NCI-H146 treated with DMSO at 0.1 percent for 48 hours (cell line): Measurements from ENCODE around the gene MIEN1.
"Not testable (repeated sequence)": the region's sequence is repeated elsewhere in the genome, so short reads cannot be mapped to it uniquely, and the experiment has no call there.

Experiments
- DNase-seq: peaks from one replicate; lab custom pipeline; 2025; ENCODE audit not compliant: unreplicated experiment; lab: John Stamatoyannopoulos, UW

Gene MIEN1

GRCh38 chr17:39701012-39701783 is 29.1 kb downstream of the MIEN1 start:
- no peak for DNase-seq

GRCh38 chr17:39700148-39700987 is 30.0 kb downstream of the MIEN1 start:
- no peak for DNase-seq

GRCh38 chr17:39699818-39700147 is 30.5 kb downstream of the MIEN1 start, which contains the start of gene ERBB2:
ERBB2 (plus strand) TSS chr17:39700064; CDS start chr17:39700239, 175 bp downstream.
- DNase-seq = no peak

- DNase-seq = not testable (repeated sequence)
Observed at GRCh38 chr17:39699157-39699817, 31.0 kb downstream of the MIEN1 start.

GRCh38 chr17:39697961-39698360 is 32.4 kb downstream of the MIEN1 start:
- no peak for DNase-seq

GRCh38 chr17:39696731-39697130 is 33.6 kb downstream of the MIEN1 start:
- no peak for DNase-seq

GRCh38 chr17:39695089-39695474 is 35.2 kb downstream of the MIEN1 start:
- DNase-seq = no peak

GRCh38 chr17:39694593-39694992 is 35.7 kb downstream of the MIEN1 start:
- no peak for DNase-seq

GRCh38 chr17:39688945-39689344 is 41.4 kb downstream of the MIEN1 start:
- no peak for DNase-seq

- no peak for DNase-seq
Observed at GRCh38 chr17:39688475-39688835, 41.9 kb downstream of the MIEN1 start.

- peak; percentile 94 for DNase-seq
Observed at GRCh38 chr17:39687546-39688474, 42.5 kb downstream of the MIEN1 start, which contains the start of gene PGAP3. PGAP3 (minus strand) TSS chr17:39688057; CDS start chr17:39688014, 43 bp downstream.

GRCh38 chr17:39687101-39687545 is 43.2 kb downstream of the MIEN1 start:
- DNase-seq = no peak

GRCh38 chr17:39684369-39685192 is 45.8 kb downstream of the MIEN1 start:
- DNase-seq = no peak

- no peak for DNase-seq
Observed at GRCh38 chr17:39683295-39683939, 46.9 kb downstream of the MIEN1 start.

GRCh38 chr17:39679521-39680192 is 50.7 kb downstream of the MIEN1 start:
- DNase-seq = no peak
